Stimulated activated naive CD4-positive, alpha-beta T cell (primary cell): Measurements from ENCODE around the gene GRAP2.
"Not testable (repeated sequence)": the region's sequence is repeated elsewhere in the genome, so short reads cannot be mapped to it uniquely, and the experiment has no call there.

Experiments used
- DNase-seq, 6 experiments: peaks; one replicate each; lab custom pipeline; 2025; lab: John Stamatoyannopoulos, UW

The GRAP2 gene

DNA sequence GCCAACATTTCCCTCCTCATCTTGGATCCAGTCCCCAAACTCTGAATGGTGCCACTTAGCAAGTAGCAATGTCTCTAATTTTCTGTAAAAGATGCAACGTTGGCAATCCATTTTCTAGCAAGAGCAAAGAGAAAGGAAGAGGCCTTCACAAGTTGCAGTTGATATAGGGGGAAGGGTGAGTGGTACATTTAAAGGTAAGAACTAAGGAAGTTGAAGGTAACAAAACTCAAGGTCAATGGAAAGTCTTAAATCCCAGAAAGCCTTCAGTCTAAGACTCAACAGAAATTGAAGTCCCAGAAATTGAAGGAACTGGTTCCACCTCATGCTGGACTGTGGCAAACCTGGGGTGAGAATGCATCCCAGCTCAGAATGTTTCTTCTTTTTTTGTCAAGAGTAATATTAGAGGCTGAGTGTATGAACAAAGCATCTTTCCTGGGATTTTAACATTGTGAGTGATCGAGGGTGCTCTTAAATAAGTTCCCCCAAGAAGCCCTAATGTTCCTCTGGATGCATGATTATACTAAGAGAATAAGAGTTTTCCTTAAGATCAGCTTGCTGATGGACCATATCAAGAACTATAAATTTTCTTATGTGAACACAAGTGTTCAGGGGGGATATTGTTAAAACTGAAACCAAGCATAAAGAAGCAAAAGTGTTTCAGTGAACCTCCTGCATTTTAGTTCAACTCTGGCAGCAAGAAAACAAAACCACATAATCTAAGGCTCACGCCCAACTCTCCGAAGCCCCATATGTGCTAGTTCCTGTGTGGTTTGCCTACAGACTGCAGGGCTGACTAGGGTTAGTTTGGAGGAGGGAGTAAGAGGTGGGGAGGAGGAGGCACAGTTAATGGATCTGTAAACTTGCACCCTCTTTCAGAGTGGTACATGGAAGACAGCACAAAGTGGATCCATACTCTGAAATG lies at the start of gene GRAP2:
Gene GRAP2, plus strand, starts transcription at position 779 of the 922 bp plus-strand sequence. CDS start 46,023 bp downstream, outside the sequence.
- DNase-seq, result peak; percentile 39 to 88 (median 72)

DNA sequence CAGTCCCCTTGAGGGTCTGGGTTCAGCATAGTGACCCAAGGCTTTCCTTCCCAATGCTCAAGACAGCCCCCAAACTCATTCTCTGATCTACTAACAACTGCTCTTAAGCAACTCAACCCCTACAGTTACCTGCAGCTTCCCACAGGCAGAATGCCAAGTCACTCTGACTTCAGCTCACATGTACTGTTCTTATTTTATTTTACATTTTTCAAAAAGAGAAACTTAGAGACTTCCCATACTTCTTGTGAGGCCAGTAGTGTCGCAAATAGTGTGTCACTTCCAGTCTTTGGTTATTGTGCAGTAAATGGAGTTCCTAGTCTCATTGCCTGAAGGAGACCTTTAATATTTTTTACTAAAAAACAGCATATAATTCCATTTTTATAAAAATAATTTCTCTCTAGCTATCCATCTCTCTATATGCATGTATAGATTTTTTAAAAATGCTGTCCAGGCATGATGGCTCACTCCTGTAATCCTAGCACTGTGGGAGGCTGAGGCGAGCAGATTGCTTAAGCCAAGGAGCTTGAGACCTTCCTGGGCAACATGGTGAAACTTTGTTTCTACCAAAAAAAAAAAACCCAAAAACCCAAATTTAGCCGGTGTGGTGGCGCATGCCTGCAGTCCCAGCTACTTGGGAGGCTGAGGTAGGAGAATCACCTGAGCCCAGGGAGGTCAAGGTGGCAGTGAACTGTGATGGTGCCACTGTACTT lies 49.1 kb upstream of the GRAP2 start:
- DNase-seq, result no peak

DNA sequence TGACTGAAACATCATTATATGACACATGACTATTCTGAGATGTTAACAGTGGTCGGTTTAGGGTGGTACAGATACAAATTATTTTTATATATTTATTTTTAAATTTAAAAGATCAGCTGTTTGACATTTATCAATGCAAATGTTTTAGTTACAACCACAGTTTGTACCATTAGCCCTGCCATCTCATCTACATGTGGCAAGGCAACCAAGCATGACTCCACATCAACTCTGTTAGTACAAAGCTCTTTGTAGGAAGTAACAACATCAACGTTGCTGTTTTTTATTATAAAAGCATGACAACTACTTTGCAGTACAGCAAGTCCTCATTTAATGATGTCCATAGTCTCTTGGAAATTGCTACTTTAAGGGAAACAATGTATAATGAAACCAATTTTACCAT lies 48.1 kb upstream of the GRAP2 start:
- DNase-seq, result no peak

GRCh38 chr22:39856588-39856987 lies 44.3 kb upstream of the GRAP2 start:
- no peak for DNase-seq

DNA sequence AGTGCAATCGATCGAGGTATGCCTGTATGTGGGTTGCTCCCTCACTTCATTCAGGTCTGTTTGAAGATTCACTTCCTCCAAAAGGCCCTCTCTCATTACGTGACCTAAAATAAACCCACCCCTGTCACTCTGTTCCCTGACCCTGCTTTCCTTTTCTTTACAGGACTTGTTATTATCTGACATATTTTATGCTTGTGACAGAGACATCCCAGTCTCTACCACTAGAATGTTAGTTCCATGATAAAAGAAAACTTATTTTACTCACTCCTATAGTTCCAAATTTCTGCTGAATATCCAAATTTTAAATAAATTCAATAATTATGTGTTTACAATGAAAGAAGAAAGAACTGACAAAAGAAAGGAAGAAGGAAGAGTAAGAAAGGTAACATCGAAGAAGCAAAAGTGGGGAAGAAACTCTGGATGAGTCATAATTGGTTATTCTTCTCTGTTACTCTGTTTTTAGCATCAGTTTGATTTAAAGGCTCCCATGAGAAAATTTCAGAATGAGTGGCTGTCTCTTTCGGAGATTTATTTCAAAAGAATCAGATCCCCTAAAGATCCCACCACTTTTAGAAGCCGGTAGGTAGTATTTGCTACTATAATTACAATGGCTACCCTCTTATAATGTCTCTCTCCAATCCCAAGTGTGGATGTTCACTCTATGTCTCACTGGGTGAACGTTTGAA lies 40.8 kb upstream of the GRAP2 start:
- DNase-seq, result peak in 2 of 6 experiments; percentile 1 to 12

DNA sequence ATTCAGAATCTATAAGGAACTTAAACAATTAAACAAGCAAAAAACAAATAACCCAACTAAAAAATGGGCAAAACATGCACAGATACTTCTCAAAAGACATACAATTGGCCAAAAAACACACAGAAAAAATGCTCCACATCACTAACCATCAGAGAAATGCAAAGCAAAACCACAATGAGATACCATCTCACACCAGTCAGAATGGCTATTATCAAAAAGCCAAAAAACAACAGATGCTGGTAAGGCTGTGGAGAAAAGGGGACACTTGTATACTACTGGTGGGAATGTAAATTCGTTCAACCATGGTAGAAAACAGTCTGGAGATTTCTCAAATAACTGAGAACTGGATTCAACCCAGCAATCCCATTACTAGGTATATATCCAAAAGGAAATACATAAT lies 32.1 kb upstream of the GRAP2 start:
- no peak for DNase-seq

- DNase-seq, result not testable (repeated sequence)
Observed at GRCh38 chr22:39869797-39870196, 31.1 kb upstream of the GRAP2 start.

GRCh38 chr22:39871008-39871798 lies 29.7 kb upstream of the GRAP2 start:
- DNase-seq, result no peak

DNA sequence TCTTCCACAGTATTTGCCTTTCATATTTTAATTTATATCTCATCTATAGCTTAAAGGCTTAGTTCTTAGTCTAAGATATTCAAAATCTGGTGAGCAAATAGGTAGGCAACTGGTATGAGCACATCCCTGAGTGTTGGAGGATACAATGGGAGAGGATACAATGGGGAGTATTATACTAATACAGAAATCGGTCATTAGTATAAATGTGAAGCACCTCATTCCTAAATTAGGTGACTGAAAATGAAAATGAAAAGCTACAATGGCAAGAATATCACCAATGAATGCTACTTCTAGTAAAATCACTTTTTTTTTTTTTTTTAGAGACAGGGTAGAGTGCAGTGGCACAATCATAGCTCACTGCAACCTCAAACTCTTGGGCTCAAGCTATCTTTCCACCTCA lies 28.3 kb upstream of the GRAP2 start:
- DNase-seq, result no peak

DNA sequence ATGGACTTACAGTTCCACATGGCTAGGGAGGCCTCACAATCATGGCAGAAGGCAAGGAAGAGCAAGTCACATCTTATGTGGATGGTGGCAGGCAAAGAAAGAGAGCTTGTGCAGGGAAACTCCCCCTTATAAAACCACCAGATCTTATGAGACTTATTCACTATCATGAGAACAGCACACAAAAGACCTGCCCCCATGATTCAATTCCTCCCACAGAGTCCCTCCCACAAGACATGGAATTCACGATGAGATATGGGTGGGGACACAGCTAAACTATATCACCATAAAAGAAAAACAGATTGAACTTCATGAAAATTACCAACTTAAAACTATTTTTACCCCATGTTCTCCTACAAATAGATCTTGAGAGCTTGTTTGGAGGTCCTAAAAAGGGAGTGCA lies 26.9 kb upstream of the GRAP2 start:
- DNase-seq, result no peak

- DNase-seq, result not testable (repeated sequence)
Observed at GRCh38 chr22:39875176-39875885, 25.6 kb upstream of the GRAP2 start.

DNA sequence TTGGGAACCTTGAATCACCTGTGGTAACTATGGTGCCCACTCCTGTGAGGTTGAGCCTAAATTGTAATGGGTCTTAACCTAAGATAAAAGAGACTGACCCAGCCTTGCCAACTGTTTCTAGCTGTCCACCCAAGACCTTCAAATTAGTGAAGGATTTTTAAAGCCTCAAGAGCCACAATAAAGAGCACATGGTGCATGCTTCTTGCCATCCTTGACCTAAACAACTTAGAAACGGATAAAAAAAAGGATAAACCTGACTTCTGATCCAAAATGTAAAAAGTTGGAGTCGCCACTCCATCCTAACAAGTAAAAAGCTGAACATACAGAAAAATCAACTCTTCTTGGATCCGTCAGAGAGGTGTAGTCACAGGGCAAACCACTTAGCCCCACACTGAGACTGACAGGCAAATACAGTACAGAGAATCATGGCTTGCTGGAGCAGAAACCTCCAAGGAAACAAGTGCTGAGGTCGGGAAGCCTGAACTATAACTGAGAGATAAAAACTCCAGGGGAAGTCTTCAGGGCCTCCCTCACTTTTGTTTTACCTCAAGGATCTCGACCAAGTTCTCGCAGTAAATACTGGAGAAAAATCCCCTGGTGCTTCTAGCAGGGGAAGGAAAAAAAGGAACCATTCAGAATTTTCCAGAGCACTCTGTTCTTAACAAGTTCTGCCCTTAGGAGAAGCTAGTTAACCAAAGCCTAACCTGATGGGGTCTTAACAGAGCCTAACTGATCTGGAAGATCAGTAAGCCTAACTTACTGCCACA lies 23.6 kb upstream of the GRAP2 start:
- no peak for DNase-seq

DNA sequence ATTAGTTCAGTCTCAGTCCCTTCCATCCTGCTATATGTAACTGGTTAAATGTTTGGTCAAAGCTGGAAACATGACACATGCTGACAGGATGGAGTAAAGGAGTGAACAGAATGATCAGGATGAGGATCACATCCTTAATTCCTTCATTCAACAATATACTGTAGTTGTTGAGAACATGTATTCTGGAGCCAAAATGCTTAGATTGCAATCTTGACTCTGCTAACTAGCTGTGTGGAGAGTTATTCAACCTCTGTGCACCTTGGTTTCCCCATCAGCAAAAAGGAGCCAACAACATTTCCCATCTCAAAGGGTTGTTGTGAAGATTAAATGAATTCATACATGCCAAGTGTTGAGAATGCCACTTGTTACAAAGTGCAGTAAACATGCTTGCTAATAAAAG lies 20.2 kb upstream of the GRAP2 start:
- DNase-seq, result no peak

GRCh38 chr22:39883057-39883456 lies 17.8 kb upstream of the GRAP2 start:
- DNase-seq, result no peak

DNA sequence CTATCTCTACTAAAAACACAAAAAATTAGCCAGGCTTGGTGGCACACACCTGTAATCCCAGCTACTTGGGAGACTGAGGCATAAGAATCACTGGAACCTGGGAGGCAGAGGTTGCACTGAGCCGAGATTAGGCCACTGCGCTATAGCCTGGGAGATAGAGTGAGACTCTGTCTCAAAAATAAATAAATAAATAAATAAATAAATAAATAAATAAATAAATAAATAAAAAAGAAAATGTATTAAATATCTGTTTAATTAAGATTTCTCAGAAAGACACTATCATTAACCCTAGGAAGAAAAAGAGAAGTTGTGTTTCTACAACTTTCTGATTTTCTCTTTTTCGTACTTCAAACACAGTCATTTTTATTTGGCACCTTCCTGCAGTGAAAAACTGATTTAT lies 11.0 kb upstream of the GRAP2 start:
- DNase-seq, result not testable (repeated sequence)

- DNase-seq, result no peak
Observed at GRCh38 chr22:39893526-39893925, 7.4 kb upstream of the GRAP2 start, which contains the start of gene ENTHD1. TSS of gene ENTHD1 (minus strand) at chr22:39893760. CDS start at chr22:39887748, 6,012 bp downstream.

GRCh38 chr22:39894554-39895092 lies 6.3 kb upstream of the GRAP2 start:
- DNase-seq, result no peak

- DNase-seq, result no peak
Observed at GRCh38 chr22:39895682-39896081, 5.2 kb upstream of the GRAP2 start.

GRCh38 chr22:39896313-39896996 lies 4.4 kb upstream of the GRAP2 start:
- no peak for DNase-seq
